CD4-positive, alpha-beta T cell treated with Interleukin-17A for 1 hour (primary cell): ENCODE data around the gene PLCB2.

Experiments used
- DNase-seq: peaks from one replicate; pipeline ENCODE4 v3.0.0-alpha.2; 2020

PLCB2 gene

DNA sequence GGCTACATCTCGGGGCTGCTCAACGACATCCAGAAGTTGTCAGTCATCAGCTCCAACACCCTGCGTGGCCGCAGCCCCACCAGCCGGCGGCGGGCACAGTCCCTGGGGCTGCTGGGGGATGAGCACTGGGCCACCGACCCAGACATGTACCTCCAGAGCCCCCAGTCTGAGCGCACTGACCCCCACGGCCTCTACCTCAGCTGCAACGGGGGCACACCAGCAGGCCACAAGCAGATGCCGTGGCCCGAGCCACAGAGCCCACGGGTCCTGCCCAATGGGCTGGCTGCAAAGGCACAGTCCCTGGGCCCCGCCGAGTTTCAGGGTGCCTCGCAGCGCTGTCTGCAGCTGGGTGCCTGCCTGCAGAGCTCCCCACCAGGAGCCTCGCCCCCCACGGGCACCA is 41.9 kb downstream of the PLCB2 start:
- no peak for DNase-seq

DNA sequence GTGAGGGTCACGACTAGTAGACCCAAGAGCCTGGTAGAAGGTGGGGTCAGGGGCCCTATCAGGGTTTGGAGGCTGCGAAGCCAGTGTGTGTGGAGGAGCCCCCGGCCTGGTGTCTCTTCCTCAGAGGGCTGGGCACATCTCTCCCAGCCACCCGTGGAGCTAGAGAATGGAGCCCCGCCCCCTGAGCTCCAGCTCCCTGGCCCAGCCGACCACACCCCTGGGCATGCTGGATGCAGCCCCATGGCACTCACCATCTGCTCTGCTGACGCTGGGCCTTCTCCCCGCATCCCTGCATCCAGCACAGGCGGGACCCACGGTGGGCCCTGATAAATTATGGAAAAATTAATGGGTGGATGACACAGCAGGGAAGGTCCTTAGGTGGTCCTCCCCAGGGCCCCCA is 42.4 kb downstream of the PLCB2 start:
- no peak for DNase-seq

DNA sequence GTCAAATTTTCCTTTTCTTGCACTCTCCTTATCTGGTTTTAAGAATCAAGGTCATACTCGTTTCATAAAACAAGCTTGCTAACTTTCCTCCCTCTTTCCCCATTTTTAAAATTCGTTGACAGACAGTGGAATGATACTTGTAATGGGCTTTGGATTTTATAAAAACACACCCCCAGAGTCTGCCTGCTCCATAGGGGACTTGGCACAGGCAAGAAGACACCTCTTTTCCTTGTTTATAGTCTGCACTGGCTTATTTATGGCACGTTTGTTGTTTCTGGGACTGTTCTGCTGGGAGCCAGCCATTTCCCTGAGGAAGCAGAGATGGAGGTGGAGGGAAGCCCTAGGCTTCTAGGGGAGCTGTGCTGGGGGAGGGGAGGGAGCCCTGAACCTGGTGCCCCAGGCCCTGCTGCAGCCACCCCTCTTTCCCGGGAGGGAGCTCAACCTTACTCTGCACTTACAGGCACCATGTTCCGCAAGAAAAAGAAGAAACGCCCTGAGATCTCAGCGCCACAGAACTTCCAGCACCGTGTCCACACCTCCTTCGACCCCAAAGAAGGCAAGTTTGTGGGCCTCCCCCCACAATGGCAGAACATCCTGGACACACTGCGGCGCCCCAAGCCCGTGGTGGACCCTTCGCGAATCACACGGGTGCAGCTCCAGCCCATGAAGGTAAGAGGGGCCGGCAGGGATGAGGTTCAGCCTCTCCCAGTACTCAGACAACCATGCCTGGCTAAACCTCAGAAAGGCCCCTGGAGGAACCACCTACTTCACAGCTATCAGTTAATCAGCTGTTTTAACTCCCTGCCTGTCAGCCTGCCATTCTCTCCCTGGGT is 43.2 kb downstream of the PLCB2 start:
- no peak for DNase-seq

DNA sequence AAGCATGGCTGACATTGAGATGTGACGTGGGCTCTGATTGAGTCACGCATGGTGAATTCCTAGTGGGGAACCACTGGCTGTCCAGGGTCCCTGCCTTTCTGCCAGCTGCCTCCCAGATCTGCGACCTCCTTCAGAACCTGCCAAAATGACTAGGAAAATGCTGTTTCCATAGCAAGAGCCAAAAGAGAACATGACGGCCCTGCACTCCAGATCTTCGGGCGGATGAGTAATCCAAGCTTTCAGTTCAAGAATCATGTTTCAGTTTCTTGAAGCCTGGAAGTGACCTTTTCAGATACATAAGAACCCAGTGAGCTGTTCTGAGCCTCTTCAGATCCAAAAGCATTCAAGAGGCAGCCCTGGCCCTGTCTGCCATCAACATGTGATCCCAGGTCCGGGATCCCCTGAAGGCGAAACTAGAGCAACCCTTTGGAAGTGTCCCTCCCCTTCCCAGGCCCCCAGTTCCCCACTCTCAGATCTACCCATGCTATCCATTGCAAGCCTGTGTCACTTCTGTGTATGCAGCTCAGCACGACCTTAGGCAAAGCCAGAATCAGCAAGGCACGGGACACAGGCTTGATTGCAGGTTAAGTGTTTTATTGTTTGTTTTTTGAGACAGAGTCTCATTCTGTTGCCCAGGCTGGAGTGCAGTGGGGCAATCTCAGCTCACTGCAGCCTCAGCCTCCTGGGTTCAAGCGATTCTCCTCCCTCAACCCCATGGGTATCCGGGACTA is 44.5 kb downstream of the PLCB2 start:
- DNase-seq, result no peak

DNA sequence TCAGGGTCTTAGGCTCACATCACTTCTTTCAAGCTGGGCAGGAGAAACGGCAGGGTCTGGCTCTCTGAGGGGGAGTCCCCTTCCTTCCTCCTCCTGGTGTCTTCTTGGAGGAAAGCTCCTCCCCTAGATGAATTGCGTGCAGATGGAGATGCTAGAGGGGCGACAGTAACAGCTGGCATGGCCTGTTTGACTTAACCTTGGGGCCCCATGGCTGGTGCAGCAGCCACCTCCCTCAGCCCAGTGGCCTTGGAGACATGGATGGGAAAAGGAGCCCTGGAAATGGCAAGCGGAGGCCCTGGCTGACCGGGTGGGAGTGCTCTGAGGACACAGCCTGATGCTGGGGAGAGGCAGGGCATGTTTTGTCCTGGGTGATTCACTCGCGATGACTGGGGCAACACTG is 48.7 kb downstream of the PLCB2 start:
- no peak for DNase-seq

DNA sequence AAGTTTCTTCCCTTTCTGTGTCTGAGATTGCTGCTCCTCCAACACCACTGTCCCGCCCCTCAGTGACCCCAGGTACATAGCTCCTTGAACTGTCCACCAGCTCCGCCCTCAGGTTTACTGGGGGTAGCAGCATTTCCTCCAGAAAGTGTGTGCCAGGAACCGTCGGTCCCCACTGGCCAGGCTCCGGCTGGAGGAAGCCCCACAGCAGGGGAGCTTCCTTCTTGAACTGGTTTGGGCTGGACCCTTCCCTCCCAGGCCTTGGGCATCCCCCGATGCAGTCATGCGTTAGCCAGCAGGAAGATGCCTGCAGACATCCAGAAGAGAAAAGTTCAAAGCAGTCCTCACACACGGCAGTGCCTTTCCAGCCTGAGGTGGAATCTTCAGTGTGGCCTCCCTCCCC is 49.2 kb downstream of the PLCB2 start:
- DNase-seq, result no peak

DNA sequence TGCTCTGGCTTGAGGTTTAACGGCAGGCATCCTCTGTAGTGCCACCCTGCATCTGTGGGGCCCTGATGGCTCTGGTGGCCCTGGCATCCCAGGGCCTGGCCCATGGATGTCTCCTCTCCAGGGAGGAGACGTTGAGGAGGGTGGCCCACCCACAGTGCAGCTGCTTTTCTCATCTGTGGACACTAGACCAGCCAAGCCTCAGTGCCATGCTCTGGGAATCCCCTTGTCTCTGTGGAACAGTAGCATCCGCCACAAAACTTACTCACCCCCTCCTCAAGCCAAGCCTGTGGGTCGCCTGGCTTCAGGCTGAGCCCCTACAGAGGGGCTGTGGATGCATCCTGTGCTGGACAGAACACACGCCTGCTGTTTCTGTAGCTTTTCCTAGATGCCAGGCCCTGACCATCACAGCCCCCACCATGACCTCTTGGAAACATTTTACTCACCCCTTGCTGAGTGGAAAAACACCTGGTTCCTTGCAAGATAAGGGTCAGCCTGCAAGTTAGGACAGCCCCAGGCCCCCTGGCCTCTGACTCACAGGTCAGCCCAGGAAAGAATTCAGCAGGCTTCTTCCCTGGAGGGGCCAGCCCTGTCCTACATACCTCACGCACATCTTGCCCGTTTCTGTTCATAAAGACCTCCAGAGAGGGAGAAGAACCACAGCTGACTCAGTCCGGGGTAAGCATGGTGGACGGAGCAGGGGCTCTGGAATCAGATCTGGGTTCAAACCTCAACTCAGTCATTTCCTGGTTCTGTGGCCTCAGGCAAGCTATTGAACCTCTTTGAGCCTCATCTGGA is 49.9 kb downstream of the PLCB2 start:
- no peak for DNase-seq

DNA sequence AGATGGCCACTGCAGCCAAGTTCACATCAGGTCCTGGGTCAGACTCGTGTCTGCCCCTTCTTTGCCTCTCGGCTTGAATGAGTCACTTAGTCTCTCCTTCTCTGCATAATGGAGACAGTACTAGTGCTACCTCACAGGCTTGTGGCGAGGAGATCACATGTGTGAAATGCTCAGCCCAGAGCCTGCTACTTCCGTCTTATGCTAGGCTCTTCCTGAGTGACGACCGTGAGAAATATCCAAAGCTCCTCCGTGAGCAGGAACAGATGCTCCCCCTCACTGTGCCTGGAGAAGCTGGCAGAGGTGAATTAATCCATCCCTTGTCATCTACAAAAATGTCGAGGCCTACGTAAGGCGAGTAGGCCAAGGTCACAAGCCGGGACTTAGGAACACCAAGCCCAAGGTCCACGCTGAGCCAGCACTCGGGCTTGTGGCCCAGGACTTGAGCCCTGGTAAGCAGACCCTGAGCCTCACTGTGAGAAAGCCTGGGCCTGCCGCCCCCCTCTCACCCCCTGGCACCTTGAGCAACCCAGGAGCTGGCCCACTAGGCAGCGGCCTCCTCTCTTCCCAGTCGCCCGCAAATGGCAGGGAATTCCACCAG is 51.0 kb downstream of the PLCB2 start:
- peak; percentile 43 for DNase-seq

DNA sequence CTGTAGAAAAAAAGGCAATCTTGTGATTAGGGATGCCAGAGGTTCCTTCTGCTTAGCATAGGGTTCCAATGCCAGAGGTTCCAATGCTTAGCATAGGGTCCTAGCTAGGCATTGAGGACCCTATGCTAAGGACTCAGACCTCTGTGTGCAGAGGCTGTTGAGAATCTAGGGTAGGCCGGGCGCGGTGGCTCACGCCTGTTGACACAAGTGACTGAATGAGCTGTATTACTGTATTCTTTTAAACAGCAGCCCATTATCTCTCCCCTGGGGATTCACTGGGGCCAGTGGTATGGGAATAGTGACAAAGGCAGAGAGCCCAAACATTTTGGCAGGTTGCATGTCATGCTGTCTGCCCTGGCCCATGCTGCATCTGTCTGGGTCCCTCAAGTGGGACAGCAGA is 52.7 kb downstream of the PLCB2 start:
- no peak for DNase-seq

DNA sequence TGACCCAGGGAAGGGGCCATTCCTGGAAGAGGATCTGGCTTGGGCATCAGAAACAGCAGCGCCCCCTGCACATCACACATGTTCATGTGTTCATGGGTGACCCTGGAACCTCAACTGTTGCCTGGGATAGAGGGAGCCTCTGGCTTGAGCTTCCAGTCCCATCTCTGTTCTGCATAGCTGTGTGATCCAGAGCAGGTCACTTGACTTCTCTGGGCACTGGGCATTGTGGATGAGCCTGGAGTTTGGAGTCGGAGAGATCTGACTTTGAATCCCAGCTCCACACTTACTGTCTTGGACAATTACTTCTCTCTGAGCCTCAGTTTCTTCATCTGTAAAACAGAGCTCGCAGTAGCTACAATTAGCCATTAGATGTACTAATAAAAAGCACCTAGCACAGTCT is 53.3 kb downstream of the PLCB2 start:
- no peak for DNase-seq

DNA sequence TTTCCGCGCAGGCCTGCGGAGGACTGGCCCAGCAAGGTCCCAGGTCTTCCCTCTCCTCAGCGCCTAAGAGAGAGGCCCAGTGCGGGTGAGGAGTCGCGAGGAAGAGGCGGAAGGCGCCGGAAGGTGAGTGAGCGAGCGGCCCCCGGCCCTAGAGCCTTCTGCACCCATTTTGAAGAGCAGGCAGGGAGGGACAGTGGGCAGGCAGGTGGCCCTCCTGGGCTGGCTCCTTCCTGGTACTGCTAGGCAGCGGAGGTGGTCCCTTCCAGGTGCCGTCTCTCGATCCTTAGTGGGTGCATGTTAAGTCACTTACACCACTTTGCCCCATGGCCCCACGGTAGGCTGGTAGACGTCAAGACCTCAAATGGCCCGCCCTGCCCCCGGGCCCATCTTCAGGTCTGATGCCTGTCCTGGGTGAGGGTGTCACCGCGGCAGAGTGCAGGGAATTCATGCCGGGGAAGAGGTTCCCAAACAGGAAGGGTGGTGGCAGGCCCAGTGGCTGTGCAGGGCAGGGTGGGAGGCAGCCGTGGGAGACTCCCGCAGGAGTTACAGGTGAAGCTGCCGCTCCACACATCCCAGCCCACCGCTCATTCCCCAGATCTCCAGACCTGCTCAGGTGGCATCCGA is 54.5 kb downstream of the PLCB2 start:
- no peak for DNase-seq

DNA sequence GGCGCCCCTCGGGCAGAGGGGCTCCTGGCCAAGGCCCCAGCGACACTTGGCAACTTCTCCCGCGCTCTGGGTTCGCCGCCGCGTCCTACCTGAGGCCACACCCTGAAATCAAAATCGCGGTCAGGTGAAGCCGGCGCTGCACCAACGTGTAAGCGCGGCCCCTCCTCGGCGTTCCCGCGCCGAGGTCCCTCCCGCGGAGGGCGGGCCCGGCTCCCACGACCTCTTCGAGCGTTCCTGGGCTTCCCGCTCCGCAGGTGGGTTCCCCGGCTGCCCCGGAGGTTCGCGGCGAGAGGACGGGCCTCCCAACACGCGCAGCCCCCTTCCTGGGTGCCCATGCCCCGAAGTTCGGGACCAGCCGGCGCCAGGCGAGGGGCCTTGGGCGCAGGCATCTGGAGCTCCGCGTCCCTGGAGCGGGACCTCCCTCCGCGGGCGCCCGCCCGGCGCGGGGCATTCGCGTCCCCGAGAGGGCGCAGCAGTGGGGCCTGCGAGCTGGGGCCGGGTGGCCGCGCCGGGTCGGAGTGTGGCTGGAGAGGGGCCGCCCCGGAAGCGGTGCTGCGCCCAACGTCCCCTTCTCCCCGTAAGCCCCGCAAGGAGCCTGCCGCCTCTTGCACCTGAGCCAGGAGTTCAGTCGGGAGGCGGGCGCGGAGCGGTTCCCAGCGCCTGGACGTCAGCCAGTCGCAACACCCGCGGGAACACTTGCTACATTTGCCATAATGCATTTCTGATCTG is 55.1 kb downstream of the PLCB2 start:
- no peak for DNase-seq

DNA sequence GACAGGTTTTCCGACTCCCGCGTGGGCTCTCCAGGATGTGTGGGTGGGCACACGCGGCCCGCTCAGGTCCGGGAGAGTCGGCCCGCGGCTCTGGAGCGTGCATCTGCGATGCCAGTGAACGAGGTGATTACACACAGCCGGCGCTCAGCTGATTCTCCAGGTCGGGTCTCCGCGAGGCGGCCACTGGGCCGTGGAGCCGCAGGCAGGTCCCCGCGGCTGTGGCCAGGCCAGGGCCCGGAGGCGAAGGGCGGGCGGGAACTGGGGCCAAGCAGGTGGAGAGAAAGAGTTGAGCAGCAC is 55.6 kb downstream of the PLCB2 start:
- DNase-seq, result no peak

DNA sequence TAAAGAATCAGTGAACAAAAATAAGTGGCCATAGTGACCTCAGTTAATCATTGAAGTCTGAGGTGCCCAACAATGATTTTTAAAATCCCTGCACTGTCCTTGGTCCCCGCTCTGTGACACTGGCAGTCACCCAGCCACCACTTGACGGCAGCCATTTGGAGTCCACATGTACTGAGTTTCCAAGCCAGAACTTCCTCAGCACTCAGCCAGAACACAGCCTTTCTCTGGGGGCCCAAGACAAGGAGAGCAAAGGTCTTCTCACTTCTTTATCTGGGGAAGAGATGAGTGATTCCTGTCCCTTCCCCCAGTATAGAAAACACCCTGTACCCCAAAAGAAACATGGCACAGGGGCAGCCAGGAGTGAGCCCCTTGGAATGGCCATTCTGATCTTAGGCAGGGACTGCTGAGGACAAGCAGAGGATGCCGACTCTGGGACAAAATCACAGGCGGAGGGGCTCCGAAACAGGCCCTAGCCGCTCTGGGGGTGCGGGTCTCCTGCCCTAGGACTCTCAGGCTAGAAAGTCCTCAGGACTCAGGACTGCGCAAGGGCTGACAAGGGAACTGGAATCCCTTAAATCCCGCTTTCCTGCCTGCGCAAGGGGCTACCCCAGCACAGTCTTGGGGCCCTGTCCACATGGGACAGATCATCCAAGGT is 56.1 kb downstream of the PLCB2 start:
- DNase-seq, result no peak

DNA sequence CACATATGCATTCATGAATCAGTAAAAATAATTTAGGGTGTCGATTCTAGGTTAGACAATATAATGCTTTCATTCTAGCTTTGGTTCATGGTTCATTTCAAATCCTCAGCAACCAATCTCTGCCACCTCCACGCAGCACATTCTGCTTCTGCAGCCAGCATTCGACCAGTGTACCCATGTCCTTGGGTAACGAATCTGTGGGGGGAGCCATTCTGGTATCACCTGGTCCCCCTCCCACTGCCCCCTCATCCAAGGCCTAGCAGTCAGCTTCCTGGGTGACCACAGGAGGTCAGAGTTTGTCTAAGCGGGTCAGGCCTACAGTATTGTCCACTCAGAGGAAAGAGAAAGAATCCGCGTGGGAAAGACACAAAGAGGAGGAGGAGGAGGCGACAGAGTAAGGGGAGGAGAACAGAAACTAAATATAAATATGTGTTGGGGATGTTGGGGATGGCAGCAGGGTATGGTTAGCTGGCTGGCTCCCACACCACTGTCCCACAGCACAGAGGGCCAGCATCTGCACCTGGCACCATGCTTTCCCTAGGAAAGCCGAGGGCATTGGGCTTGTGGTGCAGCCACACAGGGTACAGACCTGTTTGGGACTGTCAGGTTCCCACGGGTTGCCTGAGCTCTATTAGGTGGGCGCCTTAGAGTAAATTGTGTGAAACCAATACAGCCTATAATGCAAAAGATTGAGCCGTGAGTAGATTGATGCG is 56.8 kb downstream of the PLCB2 start:
- DNase-seq, result no peak

DNA sequence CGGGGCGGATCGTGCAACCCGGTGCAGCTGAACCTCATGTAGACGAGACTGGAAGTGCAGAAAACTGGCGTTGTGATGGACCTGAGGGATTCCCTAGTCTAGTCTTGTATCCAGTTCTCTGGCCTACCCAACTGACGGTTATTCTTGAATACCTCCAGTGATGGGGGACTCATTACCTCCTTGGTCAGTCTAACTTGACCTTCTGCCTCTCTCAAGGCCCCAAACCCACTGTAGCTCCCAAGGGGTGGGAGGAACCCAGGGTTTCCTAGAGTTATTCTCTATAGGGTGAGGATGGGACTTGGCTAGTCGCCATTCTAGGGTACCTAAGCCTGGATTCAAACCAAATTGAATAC is 57.5 kb downstream of the PLCB2 start:
- no peak for DNase-seq

DNA sequence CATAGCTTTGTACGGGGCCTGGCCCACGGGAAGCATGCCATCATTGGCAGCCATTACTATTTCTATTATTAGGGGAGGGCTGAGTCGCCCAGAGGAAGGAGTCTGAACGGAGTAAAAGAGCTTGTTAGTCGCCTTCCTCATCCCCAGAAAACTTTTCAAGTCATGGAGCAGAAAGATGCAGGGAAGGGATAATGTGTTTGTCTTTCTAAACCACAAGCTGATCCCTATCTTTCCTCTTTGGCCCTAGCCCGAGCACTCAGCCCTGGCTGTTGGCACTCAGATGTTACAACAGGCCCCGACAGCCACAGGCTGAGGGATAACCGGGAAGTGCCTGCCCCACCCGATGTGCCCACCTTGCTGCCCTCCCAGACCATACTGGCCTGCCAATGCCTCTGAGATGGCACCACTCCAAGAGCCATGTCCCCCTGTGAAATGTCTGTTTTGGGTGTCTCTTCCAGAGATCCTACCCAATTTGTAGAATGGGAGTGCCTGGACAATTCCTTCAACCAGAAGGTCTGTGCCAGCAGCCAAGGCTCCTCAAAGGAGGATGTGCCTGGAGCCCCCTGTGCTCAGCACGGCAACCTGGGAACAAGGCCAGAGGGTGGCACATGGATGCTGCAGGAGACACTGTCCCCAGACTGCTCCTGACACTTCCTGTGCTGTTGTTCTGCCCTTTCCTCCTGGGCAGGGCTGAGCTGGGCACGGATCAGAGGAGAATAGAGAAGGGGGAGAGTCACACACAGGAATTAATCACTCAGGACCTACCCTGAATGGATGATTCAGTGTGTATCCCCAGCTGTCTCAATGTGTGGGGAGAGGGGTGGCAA is 58.0 kb downstream of the PLCB2 start:
- no peak for DNase-seq

DNA sequence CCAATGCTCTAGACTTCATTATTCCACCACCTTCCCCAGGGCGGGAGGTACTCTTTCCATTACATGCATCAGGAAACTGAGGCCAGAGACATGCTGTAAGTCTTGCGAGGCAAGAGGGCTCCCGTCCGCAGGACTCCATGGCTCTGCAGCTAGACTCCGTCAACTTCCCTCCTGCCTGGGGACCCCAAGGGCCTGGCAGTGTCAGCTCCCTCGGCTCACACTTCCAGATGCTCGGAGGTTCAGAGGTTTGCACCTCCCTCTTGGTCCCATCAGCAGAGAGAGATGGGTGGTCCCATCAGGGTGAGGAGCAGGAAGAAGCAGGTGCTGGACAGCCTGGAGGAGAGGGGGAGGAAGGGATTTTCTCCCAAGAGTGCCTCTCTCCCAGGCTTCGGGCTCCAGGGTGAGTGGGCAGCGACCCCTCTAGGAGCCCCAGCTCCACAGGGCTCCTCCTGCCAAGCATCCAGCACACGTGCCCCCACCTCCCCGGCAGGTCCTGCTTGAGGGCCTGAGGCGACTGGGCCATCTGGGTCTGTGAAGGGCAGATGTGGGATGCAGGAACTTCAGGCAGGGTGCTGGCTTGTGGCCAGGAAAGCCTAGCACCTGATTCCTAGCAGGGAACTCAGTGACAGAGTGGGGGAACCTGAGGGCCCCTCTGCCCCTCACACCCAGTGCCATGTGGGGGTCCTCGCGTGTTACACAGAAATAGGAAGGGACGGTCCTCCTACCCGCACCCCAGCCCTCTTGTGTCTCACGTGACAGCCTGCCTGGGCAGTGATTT is 59.5 kb downstream of the PLCB2 start:
- DNase-seq, result no peak

DNA sequence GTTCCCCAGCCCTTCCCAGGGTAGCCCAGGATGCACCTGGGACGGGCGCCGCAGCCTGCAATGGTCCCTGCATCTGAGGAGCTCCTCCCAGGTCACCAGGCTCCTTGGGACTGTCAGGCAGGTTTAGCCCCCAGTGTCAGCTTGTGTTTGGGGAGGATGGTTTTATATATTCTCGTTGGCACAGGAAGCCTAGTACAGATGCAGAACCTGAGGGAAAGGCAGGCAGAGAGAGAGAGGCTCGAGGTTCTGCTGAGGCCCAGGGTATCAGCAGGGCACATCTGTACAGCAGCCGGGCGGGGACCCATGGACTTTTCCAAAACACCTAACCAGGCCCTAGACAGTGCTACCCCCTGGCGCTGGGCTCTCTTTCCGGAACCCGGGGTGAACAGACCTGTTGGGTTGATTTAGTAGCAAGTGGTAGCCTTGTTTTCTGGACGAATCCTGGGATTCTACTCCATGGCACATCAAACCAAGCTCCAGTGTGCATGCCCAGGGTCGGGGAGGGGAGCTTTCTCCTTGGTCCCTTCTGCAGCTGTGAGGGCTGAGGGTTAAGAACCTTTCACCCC is 60.2 kb downstream of the PLCB2 start:
- DNase-seq, result no peak
